Measurements from ENCODE around the gene CRYBG1. TPM values are rescaled to one million over a fixed set of nuclear protein-coding genes. Genes with fewer than 3 reads are reported as not detected.

The CRYBG1 gene, protein sequence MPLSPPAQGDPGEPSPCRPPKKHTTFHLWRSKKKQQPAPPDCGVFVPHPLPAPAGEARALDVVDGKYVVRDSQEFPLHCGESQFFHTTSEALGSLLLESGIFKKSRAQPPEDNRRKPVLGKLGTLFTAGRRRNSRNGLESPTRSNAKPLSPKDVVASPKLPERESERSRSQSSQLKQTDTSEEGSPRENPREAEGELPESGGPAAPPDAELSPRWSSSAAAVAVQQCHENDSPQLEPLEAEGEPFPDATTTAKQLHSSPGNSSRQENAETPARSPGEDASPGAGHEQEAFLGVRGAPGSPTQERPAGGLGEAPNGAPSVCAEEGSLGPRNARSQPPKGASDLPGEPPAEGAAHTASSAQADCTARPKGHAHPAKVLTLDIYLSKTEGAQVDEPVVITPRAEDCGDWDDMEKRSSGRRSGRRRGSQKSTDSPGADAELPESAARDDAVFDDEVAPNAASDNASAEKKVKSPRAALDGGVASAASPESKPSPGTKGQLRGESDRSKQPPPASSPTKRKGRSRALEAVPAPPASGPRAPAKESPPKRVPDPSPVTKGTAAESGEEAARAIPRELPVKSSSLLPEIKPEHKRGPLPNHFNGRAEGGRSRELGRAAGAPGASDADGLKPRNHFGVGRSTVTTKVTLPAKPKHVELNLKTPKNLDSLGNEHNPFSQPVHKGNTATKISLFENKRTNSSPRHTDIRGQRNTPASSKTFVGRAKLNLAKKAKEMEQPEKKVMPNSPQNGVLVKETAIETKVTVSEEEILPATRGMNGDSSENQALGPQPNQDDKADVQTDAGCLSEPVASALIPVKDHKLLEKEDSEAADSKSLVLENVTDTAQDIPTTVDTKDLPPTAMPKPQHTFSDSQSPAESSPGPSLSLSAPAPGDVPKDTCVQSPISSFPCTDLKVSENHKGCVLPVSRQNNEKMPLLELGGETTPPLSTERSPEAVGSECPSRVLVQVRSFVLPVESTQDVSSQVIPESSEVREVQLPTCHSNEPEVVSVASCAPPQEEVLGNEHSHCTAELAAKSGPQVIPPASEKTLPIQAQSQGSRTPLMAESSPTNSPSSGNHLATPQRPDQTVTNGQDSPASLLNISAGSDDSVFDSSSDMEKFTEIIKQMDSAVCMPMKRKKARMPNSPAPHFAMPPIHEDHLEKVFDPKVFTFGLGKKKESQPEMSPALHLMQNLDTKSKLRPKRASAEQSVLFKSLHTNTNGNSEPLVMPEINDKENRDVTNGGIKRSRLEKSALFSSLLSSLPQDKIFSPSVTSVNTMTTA (N-terminal part only)
- total RNA-seq (2014; rRNA removed; shearing (Covaris generic)): 24.9 and 45.2 TPM in 2 replicates

DNA sequence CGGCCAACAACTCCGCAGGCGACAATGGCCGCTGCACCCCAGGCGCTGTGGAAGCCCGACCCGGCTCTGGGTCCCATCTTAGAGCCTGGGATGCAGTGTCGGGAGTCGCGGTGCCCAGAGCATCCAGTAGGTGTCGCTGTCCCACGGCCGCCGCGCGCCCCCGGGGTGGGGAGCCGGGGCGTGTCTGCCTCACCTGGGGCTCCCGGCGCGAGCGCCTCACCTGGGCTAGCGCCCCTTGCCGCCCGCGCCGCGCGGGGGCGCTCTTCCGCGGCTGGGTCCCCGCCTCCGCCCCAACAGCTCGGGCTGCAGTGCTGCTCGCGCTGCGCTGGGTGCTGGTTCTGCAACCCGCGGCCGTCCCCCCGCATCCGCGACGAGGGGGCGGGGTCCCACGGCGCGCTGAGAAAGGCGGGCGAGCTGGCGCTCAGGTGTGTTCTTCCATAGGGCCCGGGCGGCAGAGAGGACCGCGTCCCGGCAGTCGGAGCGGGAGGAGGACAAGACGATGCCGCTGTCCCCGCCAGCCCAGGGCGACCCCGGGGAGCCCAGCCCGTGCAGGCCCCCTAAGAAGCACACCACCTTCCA lies at the start of gene CRYBG1:
Gene CRYBG1, plus strand, starts transcription at position 308 of the 579 bp plus-strand sequence. Its CDS starts 192 bp downstream, at position 500.
- DNase-seq (ENCODE audit: low spot score): peak; percentile 6

DNA sequence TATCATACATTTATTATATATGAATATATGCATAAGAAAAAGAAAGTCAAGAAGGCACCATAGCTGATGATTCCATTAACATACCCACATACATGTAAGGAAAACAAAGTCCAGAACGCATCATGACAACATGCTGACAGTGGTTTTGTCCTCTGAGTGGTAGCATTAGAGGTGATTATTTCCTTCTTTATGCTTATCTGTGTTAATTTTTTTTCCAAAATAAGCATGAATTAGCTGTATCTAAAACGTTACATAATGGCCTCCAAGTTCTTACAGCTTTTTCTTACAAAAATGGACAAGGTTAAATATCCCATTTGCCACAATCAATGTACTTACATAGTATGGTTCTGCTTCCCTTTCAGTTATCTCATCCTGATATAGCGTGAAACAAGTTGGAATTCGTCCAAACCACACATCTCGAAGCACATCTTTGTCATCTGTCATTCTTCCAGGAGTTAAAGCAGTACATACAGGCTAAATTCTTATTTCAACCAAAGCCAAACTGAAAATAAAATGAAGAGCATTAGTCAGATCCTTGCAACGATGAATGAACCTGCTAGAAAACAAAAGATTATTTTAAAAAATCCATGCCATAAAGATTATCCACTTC lies 44.6 kb upstream of the CRYBG1 start:
- DNase-seq (ENCODE audit: low spot score): no peak

DNA sequence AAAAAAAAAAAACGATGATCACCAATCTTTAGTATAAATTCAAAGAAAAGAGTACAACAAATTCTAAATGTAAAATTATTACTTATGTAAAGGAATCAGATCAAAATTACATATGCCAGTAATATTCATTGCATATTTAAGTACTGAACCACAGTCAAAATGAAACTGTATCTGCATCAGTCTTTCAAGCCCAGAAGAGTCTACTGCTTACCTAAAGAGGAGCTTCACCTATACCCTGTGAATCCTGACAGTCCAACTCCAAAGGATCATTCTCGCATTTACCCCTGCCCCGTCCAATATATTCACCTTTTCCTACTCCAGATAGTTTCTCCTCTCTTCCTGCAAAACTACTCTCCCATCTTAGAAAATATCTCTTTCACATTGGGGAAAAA lies 44.1 kb upstream of the CRYBG1 start:
- DNase-seq (ENCODE audit: low spot score): no peak

DNA sequence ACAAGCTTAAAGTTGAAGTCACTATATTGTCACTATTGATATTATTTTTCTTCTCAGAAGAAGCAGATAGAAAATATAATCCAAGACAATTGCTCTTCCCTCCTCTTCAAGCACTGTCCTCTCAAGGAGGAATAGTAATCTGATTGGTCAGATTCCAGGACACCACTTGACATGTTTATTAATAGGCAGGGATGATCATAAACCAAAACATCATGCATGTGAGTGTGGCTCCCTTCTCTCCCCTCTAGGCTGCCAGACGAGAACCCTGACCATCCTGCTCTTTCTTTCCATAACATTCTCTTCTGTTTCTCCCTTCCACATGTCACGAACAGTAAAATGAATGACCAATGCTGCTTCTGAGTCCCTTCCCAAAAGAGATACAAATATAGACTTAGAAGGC lies 42.5 kb upstream of the CRYBG1 start:
- no peak for DNase-seq (ENCODE audit: low spot score)

DNA sequence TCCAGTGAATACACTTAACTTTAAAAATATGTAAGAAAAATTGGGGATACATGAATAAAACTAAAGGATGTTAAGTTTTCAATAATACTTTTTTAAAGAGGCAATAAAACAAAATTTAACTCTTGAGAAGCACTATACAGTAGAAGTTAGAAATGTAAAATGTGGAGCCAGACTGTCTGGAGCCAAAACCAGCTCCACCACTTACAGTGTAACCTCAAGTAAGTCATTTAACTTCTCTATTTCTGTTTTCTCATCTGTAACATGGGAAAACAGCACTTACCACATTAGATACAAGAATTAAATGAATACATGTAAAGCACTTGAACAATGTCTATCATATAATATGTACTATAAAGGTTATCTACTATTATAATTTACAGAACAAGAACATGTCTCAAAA lies 41.7 kb upstream of the CRYBG1 start:
- no peak for DNase-seq (ENCODE audit: low spot score)

DNA sequence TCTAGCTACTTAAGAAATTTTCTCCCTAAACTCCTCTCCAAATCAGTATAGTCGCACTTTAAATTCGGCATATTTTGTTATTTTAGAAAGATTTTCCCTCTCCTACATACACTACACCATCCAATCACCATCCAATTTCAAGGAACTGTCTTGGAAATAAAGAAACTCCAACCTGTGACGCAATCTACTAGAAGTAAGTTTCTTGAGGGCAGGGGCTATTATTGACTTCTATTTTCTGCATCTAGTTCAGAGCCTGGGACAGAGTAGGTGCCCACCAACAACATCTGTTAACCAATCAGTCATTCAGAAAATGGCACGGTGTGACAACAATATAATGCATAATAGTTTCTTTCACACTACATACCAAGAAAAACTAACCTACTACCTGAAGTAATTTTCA lies 38.6 kb upstream of the CRYBG1 start:
- no peak for DNase-seq (ENCODE audit: low spot score)

DNA sequence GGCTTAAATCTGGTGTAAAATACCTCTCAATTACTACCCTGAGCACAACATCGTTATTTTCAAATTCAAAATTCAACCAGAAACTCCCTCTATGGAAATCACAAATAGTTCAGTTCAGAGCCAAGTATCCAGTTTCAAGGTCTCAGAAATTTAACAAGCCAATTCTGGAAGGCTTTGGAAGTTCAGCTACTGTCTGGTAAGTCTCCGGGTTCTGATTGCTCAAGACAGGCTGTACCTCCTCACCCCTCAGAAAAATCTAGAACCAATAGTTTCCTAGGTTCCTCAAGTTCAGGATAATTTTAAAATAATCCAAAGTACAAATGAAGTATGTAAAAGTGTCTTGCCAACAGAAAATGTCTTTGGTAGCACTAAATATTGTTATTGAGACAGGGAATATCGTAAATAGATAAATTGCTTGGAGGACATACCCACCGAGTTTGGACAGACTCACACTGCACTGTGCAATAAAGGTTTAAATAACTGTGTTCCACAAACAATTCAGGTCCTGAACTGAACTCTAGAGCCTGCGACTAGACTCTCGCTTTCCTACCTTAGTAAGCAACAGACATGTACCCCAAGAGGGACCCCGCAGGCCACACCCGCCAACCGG lies 35.7 kb upstream of the CRYBG1 start:
- peak; percentile 4 for DNase-seq (ENCODE audit: low spot score)

DNA sequence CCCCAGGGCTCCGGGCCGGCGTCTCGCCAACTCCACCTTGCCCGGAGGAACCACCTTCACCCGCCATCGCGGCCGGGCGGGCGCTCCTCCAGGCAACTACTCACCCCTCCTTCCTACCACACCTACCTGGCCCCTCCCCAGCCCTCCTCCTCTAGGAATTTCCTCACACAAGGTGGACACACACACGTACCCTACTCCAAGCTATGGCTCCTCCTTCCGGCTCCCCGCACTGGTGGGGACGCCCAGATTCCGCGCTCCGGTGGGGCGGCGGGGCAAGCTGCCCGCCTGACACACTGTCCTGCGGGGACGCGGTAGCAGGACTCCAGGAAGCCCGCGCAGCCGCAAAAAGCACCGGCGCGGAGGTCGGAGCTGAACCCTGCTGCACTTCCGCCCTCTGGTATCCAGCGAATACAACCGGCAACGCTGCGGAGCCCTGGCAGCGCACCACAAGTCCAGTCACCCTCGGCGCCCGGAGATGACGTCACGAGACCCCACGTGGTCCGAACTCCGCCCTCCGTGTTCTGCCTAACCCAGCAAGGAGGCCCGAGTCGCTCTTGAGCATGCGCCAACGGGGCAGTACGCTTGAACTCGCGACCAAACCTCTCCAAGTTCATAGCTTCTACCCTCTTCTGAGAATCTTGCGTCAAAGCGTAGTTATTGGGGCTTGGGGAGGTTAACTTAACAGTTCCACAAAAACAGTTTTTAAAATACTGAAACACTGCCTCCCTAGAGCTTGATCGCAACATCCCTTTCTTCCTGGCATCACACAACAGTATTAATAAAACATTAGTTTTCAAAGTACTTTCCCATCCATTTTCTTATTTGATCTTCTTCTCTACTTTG lies 35.0 kb upstream of the CRYBG1 start, which contains the start of gene ATG5:
Gene ATG5, minus strand, starts transcription at position 425 of the 843 bp plus-strand sequence. CDS start 9,552 bp downstream, outside the sequence.
- DNase-seq (ENCODE audit: low spot score): peak; percentile 95

DNA sequence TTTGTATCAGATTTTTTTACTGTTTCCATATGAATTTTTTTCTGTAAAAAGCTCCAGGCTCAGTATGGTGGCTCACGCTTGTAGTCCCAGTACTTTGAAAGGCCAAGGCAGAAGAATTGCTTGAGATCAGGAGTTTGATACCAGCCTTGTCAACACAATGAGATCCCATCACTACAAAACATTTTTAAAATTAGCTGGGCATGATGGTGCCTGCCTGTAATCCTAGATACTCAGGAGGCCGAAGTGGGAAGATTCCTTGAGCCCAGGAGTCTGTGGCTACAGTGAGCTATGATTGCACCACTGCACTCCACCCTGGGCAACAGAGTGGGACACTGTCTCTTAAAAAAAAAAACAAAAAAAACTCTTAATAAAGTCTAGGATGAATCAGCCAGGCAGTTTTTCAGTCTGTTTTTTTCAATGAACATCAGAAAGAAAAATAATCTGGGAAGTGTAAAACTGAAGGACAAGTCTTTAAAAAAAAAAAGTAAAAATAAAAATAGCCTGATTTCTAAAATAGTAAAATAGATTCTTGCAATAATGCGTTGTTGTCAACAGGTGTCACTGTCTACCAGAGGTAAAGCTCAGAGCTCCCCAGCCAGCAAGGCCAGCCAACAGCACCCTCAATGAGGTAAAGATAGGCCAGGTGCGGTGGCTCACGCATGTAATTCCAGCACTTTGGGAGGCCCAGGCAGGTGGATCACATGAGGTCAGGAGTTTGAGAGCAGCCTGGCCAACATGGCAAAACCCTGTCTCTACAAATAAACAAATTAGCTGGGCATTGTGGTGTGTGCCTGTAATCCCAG lies 25.7 kb upstream of the CRYBG1 start:
- DNase-seq (ENCODE audit: low spot score): peak; percentile 12

DNA sequence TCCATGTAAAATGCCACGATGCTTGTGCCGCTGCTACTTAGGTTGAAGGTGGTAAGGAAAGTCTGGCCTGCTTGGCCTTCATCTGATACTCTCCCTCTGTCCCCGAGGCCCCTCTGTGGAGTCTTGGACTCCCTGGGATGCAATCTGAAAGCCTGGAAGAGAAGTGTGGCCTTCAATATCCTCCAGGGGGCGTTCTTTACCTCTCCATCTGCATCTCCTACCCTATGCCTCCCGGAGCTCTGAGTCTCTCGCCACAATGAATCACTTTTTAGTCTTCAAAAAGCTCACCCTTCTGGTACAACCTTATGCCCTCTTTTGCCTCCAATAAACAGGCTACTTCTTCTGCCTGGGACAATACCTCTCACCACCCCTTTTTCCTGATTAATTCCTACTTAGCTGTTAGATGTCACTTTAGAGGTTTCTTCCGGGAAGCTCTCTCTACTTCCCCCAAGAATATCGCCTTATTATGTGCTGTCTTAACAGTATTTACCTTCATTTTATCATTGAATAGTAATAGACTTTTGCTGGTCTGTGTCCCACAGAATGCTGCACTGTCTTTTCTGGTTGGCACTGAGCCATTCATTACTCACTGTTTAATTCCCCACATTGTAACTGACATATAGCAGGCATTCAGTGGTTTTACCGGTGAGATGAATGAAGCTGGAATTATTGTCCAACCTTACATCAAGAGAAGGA lies 21.0 kb upstream of the CRYBG1 start:
- DNase-seq (ENCODE audit: low spot score): peak; percentile 76

DNA sequence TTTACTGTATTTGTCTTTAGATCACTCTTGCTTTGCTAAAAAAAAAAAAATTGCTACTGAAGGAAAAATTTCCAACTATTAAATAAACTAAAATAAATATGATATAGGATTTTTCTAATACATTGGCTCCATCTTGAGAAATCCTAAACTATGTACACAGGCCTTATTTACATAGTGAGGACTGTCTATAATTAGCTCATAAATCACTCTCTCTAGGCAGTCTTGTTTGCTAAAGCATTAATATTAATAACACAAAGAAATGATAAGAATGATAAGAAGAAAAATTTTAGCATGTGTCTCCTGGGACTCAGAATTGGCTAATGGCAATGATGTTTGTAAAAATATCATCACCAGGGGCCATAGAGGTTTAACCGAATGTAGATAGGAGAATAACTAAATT lies 13.3 kb upstream of the CRYBG1 start:
- DNase-seq (ENCODE audit: low spot score): no peak

DNA sequence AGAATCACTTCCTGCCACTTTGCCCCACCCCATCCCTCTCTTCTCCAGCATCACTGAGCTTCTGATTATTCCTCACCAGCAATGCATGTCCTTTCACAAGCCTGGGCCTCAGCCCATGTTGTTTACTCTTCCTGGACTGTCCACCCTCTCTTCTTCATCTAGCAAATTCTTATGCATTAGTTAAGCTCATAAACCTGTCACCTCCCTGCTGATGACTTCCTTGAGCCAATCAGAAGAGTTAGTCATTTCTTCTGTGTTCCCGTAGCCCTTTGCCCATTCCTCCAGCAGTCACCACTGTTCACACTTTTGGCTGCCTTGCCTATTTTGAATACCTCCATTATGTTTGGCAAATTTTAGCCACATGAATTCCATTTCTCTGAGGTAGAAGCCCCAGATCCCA lies 4.1 kb upstream of the CRYBG1 start:
- DNase-seq (ENCODE audit: low spot score): peak; percentile 2

DNA sequence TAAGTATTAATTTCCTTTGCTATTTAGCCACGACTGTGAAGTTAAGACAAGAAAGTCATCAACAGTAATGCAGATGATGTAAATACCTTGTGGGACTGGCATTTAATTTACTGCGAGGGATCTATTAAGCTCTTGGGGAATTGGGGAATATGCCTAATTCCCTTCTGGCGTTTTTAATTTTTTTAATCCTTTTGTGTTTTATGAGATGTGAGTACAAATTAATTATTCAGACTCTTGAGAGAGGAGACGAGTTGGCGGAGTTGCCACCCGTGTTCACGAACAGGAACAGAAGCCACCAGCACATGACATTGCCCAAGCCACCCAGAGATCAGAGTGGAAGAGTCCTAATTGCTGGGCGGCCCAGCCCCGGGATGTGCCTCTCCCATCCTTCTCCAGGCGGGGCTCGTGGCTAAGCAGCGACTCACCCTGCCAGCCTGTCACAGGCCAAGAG lies 533 bp upstream of the CRYBG1 start:
- DNase-seq (ENCODE audit: low spot score): no peak

DNA sequence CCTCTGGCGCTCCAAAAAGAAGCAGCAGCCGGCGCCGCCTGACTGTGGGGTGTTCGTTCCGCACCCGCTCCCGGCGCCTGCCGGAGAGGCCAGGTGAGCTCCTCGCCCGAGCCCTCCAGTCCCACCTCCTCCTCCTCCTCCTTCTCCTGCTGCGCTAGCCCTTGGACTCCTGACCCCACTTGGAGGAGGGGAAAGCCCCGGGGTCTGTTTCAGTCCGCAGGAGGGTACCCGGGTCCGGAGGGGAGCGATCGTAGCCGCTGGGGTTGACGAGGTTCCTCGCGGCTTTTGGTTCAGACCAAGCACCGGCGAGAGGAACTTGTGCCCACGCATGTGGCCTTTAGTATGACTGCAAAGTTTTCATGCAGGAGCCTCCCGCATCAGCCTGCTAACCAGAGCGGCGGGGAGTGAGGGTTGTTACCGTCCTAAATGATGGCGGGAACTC lies 493 bp downstream of the CRYBG1 start:
- DNase-seq (ENCODE audit: low spot score): no peak

DNA sequence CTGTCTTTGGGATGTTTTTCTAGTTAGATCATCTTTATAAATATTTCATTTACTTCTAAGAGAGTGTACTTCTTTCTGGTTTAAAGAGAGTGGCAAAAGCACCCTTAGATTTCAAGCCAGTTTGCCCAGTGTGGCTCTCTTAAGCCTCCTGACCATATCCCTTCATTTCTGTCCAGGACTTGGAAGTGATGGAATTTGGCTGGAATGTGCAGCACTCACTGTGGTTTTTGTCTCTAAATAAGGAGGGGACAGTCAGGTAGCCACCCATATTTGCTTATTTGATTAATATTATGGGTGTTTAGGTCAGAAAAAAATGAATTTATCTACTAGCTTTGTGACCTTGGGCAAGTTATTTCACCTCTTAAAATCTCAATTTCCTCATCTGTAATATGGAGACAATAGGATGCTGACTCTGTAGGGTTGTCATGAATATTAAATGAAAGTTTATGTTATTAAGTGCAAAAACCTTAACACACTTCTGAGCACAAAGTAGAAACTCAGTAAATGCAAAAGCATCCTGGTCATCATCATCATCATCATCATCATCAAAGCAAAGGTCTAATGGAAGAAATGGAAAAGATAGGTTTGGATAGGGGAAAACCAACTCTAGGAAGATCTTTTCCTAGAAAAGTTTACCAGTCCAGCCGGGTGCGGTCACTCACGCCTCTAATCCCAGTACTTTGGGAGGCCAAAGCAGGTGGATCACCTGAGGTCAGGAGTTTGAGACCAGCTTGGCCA lies 3.1 kb downstream of the CRYBG1 start:
- DNase-seq (ENCODE audit: low spot score): no peak

DNA sequence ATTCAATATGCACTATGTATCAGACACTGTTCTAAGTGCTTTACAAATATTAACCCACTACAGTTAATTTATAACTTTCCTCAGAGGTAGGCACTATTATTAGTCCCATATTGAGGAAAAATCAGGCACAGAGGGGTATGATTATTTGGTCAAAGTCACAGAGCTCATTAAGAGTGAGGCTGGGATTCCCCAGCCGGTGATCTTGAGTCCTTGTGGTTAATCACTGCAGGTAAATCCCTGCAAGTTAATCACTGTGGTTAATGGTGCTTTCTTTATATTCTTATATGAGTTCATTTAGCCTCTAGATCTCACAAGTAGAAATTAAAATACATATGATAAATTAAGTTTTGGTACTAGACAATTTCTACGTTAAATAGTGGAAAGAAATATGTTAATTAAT lies 9.2 kb downstream of the CRYBG1 start:
- DNase-seq (ENCODE audit: low spot score): no peak

DNA sequence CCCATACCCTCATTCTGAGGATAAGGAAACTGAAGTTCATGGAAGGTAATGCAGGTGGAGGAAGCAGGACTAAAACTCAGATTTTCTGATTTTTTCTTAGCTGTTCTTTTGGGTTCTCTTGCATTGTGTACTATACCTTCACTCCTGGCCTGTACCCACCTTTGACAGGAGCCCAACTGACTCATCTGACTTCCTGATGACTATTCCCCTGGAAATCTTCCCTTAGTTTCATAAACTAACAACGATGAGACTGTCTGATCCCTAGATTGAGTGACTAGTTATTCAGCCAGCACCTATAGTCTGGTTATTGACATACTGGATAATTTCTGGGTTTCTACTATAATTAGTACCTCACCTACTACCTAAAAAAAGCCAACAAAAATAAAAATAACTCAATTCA lies 10.1 kb downstream of the CRYBG1 start:
- peak; percentile 31 for DNase-seq (ENCODE audit: low spot score)
